ENCODE data around the gene HLA-DOA. TPM values are rescaled to one million over a fixed set of nuclear protein-coding genes. Genes with fewer than 3 reads are reported as not detected.
A peak's percentile ranks its signal among the peaks of the same experiment; 100 is the strongest.

HLA-DOA gene
- total RNA-seq, 1 donor from 2014 or later: 4.1 TPM

DNA sequence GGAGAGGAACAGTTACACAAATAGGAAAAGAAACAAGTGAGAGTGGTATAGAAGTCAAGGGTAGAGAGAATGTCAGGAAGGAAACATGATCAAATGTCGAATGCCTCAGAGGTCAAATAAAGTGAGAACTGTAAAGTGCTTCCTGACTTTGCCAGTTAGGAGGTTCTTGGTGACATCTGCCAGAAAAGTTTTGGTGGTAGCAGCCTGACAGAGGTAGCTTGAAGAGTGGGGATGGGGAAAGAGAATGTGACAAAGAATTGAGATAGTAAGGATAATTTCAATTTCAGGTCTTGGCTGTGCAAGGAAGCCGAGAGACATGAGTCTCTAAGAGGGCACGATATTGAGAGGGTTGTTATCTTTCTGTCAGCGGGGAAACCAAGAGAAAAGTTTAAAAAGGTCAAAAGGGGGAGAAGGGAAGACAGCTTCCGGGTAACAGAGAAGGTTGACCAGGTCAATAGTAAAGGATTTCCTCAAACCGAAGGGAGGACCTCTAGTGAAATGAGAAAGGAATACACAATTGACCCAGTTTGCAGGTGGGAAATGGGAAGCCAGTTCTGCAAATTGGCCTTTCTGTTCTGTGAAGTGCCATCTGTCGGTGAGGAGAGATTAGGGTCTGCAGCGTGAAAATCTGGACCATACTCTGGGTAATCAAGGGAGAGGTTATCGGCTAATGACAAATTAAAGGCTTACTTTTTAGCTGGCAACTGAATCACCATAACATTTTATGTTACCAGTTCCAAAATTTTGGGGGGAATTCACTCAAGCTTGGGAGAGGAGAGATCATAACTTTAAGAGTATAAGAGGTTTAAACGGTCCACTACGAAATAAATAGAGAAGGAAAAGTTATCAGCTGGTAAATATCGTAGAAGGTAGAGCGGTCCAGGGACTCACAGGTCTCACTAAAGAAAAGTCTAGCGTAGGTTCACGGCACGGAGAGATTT lies 42.0 kb downstream of the HLA-DOA start:
- peaks cover 6% of the 10 kb centered on the region for H3K36me3 Mint-ChIP-seq (ENCODE audit: insufficient read depth)
- no peaks in the 10 kb centered on the region for H3K9me3 Mint-ChIP-seq (ENCODE audit: low read depth)
- H3K27ac Mint-ChIP-seq: peak overlapping the region; percentile 99
- DNase-seq (ENCODE audit: low spot score, unreplicated experiment): no peak
- H3K4me1 Mint-ChIP-seq (ENCODE audit: low read depth): peaks cover 13% of the 10 kb centered on the region
- TF ChIP-seq, protein P1, sequence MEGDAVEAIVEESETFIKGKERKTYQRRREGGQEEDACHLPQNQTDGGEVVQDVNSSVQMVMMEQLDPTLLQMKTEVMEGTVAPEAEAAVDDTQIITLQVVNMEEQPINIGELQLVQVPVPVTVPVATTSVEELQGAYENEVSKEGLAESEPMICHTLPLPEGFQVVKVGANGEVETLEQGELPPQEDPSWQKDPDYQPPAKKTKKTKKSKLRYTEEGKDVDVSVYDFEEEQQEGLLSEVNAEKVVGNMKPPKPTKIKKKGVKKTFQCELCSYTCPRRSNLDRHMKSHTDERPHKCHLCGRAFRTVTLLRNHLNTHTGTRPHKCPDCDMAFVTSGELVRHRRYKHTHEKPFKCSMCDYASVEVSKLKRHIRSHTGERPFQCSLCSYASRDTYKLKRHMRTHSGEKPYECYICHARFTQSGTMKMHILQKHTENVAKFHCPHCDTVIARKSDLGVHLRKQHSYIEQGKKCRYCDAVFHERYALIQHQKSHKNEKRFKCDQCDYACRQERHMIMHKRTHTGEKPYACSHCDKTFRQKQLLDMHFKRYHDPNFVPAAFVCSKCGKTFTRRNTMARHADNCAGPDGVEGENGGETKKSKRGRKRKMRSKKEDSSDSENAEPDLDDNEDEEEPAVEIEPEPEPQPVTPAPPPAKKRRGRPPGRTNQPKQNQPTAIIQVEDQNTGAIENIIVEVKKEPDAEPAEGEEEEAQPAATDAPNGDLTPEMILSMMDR (IDR thresholded peaks at IDR 0.05; ENCODE audit: unreplicated experiment): peak; percentile 54
- peak overlapping the region; percentile 92 for H3K4me3 Mint-ChIP-seq (ENCODE audit: low read depth)
- H3K27me3 Mint-ChIP-seq: no peaks in the 10 kb centered on the region

DNA sequence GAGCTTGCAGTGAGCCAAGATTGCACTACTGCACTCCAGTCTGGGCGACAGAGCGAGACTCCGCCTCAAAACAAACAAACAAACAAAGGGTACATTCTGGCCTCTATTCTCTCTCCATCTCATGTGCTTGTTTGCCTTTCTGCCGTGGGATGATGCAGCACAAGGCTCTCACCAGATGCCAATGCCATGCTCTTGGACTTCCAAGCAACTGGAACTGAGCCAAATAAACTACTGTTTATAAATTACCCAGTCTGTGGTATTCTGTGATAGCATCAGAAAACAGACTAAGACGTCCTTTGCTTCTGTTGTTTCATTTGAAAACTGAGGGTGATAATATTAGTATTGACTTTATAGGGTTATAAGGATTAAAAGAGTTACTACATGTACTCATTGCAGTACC lies 44.6 kb downstream of the HLA-DOA start:
- Mint-ChIP-seq H3K27me3 (no peaks in the 10 kb centered on the region), H3K4me3 (ENCODE audit: low read depth) (no peak overlapping the region), H3K4me1 (ENCODE audit: low read depth) (peaks cover 13% of the 10 kb centered on the region), H3K9me3 (ENCODE audit: low read depth) (peaks cover 5% of the 10 kb centered on the region), H3K27ac (no peak overlapping the region), H3K36me3 (ENCODE audit: insufficient read depth) (peaks cover 2% of the 10 kb centered on the region)
- no peak for DNase-seq (ENCODE audit: low spot score, unreplicated experiment)
- TF ChIP-seq, protein P1 (IDR thresholded peaks at IDR 0.05; ENCODE audit: unreplicated experiment): no peak

DNA sequence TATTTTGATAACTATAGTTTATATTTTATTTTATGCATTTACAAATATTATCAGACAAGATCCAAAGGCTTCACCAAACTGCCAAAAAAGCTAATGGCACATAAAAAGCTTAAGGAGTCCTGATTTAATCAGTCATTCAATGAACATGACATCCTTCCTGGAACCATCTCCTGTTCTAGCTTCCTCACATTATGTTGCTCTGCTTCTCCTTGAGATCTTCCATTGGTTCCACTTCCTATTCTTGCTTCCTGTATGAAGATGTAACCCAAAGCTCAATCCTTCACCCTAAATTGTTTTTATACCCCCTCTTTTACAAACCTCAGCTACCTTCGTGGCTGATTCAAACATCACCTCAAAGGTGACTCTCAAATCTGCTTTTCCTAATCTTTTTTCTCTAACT lies 45.5 kb downstream of the HLA-DOA start:
- peaks cover 2% of the 10 kb centered on the region for H3K36me3 Mint-ChIP-seq (ENCODE audit: insufficient read depth)
- H3K9me3 Mint-ChIP-seq (ENCODE audit: low read depth): peaks cover 5% of the 10 kb centered on the region
- TF ChIP-seq, protein P1 (IDR thresholded peaks at IDR 0.05; ENCODE audit: unreplicated experiment): no peak
- H3K4me3 Mint-ChIP-seq (ENCODE audit: low read depth): no peak overlapping the region
- no peak overlapping the region for H3K27ac Mint-ChIP-seq
- no peak for DNase-seq (ENCODE audit: low spot score, unreplicated experiment)
- H3K4me1 Mint-ChIP-seq (ENCODE audit: low read depth): peaks cover 13% of the 10 kb centered on the region
- H3K27me3 Mint-ChIP-seq: no peaks in the 10 kb centered on the region

DNA sequence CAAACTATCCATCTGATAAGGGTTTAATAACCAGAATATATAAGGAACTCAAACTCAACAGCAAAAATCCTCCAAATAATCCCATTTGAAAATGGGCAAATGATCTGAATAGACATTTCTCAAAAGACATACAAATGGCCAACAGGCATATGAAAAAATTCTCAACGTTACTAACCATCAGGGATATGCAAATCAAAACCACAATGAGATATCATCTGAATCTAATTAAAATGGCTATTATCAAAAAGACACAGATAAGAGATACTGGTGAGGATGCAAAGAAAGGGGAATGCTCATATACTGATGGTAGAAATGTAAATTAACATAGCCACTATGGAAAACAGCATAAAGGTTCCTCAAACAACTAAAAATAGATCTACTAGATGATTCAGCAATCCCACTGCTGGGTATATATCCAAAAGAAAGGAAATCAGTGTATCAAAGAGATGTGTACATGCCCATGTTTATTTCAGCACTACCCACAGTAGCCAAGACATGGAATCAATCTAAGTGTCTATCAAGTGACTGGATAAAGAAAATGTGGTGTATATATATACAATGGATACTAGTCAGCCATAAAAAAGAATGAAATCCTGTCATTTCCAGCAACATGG lies 47.1 kb downstream of the HLA-DOA start:
- peaks cover 8% of the 10 kb centered on the region for H3K4me1 Mint-ChIP-seq (ENCODE audit: low read depth)
- TF ChIP-seq, protein P1 (IDR thresholded peaks at IDR 0.05; ENCODE audit: unreplicated experiment): no peak
- DNase-seq (ENCODE audit: low spot score, unreplicated experiment): no peak

DNA sequence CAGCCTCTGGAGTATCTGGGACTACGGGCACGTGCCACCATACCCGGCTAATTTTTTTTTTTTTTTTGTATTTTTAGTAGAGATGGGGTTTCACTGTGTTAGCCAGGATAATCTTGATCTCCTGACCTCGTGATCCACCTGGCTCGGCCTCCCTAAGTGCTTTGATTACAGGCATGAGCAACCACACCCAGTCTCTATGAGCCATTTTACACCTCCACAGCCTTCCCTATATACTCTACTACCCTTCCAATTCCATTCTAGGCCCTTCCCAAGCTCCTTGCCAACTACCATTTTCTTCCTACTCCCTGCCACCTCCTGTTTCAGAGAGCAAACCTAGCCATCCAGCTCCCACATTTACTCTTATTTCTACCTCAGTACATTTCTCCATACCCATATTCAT lies 48.8 kb downstream of the HLA-DOA start:
- Mint-ChIP-seq H3K4me3 (ENCODE audit: low read depth) (no peak overlapping the region), H3K36me3 (ENCODE audit: insufficient read depth) (peaks cover 2% of the 10 kb centered on the region), H3K27me3 (peaks cover 7% of the 10 kb centered on the region), H3K4me1 (ENCODE audit: low read depth) (no peaks in the 10 kb centered on the region), H3K9me3 (ENCODE audit: low read depth) (peaks cover 5% of the 10 kb centered on the region), H3K27ac (no peak overlapping the region)
- TF ChIP-seq, protein P1 (IDR thresholded peaks at IDR 0.05; ENCODE audit: unreplicated experiment): no peak
- no peak for DNase-seq (ENCODE audit: low spot score, unreplicated experiment)

More for the DNA sequence above, 47.1 kb downstream of the HLA-DOA start:
- H3K27ac Mint-ChIP-seq: no peak overlapping the region
- peaks cover 4% of the 10 kb centered on the region for H3K27me3 Mint-ChIP-seq
- H3K9me3 Mint-ChIP-seq (ENCODE audit: low read depth): peaks cover 5% of the 10 kb centered on the region
- no peak overlapping the region for H3K4me3 Mint-ChIP-seq (ENCODE audit: low read depth)
- H3K36me3 Mint-ChIP-seq (ENCODE audit: insufficient read depth): peaks cover 2% of the 10 kb centered on the region

Data from progenitor cell of endocrine pancreas (in vitro differentiated cells).